GM21737 (cell line): ENCODE data around the gene TMSB15C.

ENCODE experiments used
- ATAC-seq: cut with Tn5 transposase; IDR thresholded peaks from one replicate; pipeline ENCODE4 v1.9.1; 2021; ENCODE audit warnings: mild to moderate bottlenecking, moderate library complexity; ENCODE audit not compliant: unreplicated experiment

The TMSB15C gene

DNA sequence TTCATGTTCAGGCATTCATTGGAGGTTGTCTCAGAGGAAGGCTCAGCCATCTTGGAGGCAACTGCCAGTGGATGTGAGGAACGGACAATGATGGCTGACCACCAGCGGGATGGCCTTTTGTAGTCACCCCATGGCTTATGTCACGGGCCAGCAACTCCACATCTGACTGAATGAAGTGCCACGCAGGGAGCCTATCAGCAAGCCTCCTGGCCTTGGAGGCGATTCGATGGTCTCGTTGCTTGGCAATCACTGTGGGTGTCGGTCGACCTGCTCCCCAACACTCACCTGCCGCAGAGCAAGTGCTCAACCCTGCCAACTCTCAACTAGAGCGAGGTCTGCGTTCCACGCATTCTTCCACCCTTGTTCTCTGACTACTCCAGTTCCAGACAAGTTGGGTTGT, 28.9 kb downstream of the TMSB15C start:
- ATAC-seq, result no peak

DNA sequence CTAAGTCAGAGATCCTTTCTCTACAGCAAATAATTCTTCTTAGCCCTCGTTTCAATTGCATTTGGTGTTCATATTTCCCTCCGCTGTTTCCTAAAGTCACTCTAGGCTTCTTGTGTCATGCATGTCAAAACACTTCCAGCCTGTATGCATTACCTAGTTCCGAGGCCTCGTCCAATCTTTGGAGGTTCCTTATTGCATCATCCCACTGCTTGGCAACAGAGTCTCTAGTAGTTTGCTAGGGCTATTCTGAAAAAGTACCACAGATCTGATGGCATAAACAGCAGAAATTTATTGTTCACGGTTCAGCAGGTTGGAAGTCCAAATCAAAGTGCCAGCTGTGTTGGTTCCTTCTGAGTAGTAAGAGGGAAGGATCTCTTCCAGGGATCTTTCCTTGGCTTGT, 30.4 kb downstream of the TMSB15C start:
- ATAC-seq, result no peak

DNA sequence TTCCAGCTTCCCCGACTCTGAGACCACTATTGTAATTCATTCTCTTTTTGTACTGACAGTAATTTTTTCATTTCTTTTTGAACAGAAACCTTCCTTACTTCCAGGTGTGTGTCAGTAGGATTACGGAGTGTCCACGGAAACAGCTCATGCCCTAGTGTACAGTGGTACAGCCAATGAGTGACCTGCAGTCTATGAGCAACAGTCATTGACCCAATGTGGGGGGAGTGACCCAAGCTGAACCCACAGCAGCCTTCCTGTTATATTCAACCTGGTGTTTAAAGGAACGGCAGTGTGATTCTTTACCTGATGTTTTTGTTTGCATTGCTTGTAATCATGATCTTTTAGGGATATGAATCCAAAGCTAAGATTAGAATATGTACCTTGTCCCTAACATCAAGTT, 35.0 kb downstream of the TMSB15C start:
- ATAC-seq, result no peak

DNA sequence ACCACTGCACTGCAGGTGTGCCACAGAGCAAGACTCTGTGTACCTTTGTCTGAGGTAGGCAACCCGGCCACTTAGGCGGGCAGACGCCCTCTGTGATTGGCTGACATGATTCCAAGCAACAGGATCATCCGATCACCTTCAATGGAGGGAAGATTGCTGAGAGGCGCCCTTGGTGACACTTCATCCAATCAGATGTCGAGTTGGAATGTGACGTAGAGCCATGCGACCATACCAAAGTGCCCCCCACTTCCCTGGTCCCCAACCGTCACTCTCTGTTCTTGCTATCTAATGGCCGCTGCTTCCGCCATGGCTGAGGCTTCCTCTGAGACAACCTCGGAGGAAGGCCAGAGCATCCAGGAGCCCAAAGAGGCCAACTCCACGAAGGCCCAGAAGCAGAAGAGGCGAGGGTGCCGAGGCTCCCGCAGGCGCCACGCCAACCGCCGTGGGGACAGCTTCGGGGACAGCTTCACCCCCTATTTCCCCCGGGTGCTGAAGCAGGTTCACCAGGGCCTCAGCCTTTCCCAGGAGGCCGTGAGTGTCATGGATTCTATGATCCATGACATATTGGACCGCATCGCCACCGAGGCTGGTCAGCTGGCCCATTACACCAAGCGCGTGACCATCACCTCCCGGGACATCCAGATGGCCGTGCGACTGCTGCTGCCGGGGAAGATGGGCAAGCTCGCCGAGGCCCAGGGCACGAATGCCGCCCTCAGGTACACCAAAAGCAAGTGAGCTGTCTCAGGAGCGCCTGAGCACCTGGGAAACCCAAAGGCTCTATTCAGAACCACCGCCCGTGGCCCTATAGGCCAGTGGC, 36.1 kb downstream of the TMSB15C start, which contains the start of gene H2BW2:
Gene H2BW2, plus strand, starts transcription at position 268 of the 817 bp plus-strand sequence. Its CDS starts 39 bp downstream, at position 307.
- ATAC-seq, result no peak
